GM18873 (cell line): ENCODE results near the gene TRAF3IP3.

ENCODE experiments used
- ATAC-seq: cut with Tn5 transposase; IDR thresholded peaks from one replicate; pipeline ENCODE4 v1.9.1; 2021; ENCODE audit warnings: mild to moderate bottlenecking, moderate library complexity, moderate number of reproducible peaks; ENCODE audit not compliant: unreplicated experiment, low FRiP score

Gene TRAF3IP3

DNA sequence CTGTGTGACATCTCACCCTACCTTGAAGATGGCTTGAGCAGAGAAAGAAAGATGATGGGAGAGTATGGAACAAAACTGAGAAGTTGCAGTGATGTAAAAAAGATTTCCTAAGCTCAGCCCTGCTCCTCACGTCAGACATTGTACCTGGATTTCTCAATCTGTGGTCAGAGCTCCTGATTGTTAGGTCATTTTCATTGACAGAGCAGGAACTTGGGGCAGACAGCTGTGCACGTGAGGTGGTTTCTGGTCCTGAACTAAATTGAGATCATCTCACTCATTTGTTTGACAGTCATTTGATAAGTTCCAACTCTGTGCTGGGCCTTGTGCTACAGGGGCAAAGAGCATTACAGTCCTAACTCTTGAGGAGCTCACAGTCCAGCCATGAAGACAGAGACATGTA, 10.2 kb downstream of the TRAF3IP3 start:
- no peak for ATAC-seq

- no peak for ATAC-seq
Observed at GRCh38 chr1:209767096-209767495, 11.2 kb downstream of the TRAF3IP3 start.

DNA sequence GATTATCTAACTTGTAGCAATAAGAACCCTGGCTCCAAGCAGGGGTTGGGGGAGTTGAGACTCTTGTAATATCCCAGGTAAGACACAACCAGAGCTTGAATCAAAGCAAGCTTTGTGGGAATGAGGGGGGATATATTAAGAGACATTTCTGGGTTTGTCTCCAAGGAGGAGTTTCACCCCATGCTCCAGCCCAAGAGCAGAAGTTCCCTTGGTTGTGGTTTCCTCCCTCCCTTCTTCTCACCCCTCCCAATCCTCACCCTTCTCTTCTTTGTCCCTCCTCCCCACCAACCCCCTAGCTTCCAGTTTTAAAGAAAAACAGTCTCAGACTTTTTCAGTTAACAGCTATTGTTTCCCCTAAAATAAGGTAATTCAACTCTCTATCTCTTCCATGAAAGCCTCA, 11.9 kb downstream of the TRAF3IP3 start:
- ATAC-seq = no peak

GRCh38 chr1:209768354-209768774, 12.5 kb downstream of the TRAF3IP3 start:
- peak; percentile 90 for ATAC-seq

- ATAC-seq = peak; percentile 72
Observed at GRCh38 chr1:209769171-209769904, 13.5 kb downstream of the TRAF3IP3 start.

- ATAC-seq = no peak
Observed at GRCh38 chr1:209769971-209770370, 14.1 kb downstream of the TRAF3IP3 start.

DNA sequence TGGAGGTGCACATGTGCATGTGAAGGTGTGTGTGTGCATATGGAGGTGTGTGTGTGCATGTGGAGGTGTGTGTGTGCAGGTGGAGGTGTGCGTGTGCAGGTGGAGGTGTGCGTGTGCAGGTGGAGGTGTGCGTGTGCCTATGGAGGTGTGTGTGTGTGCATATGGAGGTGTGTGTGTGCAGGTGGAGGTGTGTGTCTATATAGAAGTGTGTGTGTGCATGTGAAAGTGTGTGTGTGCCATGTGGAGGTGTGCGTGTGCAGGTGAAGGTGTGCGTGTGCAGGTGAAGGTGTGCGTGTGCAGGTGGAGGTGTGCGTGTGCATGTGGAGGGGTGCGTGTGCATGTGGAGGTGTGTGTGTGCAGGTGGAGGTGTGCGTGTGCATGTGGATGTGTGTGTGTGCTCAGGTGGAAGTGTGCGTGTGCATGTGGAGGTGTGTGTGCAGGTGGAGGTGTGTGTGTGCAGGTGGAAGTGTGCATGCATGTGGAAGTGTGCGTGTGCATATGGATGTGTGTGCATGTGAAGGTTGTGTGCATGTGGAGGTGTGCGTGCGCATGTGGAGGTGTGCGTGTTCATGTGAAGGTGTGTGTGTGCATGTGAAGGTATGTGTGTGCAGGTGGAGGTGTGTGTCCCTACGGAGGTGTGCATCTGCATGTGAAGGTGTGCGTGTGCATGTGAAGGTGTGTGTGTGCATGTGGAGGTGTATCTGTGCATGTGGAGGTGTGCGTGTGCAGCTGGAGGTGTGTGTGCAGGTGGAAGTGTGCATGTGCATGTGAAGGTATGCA, 15.0 kb downstream of the TRAF3IP3 start:
- ATAC-seq = no peak

DNA sequence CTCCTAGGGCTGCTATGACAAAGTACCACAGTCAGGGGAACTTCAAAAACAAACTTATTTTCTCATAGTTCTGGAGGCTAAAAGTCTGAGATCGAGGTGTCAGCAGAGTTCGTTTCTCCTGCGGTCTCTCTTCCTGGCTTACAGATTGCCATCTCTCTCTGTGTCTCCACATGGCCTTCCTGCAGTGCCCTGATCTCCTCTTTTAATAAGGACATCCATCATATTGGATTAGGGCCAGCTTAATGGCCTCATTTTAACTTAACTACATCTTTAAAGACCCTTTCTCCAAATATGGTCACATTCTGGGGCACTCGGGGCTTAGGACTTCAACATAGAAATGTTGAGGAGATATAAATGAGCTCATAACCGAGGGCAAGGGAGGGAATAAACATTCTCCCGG, 16.3 kb downstream of the TRAF3IP3 start:
- ATAC-seq = no peak

DNA sequence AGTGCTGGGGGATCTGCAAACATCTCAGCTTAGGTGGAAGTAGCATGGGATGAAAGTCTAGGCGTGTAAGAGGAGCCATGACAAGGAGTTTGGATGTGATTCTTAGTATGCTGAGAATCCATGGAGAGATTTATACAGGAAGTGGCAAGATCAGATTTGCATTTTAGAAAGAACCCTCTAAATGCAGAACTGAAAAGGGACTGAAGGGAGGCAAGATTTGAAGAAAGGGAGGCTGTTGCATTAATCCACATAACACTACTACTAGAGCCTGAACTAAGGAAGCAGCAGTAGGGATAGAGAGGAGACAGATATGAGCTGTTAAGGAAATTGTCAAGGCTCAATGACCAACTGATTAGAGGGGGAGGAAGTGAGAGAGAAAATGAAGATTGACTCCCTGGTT, 18.7 kb downstream of the TRAF3IP3 start:
- no peak for ATAC-seq

DNA sequence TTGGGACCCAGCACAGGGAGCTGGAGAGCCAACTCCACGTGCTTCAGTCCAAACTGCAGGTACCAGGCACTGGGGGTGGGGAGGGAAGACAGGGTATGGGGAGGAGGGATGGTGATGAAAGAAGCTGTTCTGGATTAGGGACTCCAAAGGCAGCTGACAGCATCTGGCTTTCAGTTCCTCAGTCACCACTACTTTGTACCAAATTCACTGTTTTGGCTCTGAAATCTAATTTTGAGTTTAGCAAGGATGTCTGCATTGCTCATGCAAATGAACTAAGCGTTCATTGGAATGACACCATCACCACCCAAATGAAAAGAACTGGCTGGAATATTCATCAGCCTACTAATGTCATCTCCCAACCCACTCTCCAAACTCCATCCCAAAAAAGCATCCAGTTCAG, 19.8 kb downstream of the TRAF3IP3 start:
- no peak for ATAC-seq

DNA sequence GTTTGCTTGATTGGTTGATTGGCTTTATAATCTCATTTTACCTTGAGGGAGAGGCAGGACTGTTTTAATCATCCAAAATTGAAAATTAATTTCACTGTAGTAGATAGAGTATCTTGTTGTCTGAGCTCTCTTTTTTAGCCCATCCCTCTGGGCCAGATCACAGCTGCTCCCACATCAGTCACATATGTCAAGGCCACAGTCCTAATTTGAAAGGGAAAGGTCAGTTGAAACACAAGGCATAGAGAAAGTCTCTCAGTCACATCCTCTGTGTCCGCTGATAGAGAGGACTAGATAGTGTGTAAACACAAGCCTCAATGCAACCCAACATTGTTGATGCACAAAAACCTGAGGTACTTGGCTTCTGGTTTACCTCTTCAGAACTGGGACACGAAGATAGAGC, 21.7 kb downstream of the TRAF3IP3 start:
- ATAC-seq = no peak

DNA sequence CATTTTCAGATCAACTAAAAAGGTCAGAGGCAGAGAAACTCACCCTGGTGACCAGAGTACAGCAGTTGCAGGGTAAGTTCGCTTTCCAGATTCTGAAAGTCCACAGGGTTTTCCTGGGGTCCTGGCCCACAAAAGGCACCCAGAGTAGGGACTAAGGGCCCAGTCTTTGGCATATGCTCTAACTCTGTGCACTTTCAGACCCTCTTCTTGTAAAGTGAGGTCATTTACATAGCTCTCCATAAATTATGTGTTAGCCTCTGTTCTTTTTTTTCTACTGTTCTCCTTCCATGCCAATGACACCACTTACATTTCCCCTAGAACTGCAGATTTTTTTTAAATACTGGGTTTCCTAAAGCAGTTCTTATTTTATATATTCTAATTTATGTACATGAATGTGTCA, 22.2 kb downstream of the TRAF3IP3 start:
- ATAC-seq = no peak

DNA sequence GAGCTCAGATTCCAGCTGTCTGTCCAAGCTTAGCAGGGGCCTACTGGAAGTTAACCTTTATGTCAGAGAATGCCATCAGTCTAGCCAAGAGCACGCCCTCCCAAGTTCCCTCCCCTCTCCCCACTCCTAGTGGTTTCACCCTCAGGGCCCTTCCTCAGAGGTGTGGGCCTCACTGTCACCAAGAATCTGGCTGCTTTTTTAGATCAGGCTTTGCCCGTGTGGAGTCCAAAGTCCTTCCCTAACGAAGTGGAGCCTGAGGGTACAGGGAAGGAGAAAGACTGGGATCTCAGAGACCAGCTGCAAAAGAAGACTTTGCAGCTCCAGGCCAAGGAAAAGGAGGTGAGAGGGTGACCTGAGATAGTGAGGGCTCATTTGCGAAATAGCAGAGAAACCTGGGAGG, 24.4 kb downstream of the TRAF3IP3 start:
- no peak for ATAC-seq

GRCh38 chr1:209783386-209783785, 27.5 kb downstream of the TRAF3IP3 start:
- no peak for ATAC-seq

DNA sequence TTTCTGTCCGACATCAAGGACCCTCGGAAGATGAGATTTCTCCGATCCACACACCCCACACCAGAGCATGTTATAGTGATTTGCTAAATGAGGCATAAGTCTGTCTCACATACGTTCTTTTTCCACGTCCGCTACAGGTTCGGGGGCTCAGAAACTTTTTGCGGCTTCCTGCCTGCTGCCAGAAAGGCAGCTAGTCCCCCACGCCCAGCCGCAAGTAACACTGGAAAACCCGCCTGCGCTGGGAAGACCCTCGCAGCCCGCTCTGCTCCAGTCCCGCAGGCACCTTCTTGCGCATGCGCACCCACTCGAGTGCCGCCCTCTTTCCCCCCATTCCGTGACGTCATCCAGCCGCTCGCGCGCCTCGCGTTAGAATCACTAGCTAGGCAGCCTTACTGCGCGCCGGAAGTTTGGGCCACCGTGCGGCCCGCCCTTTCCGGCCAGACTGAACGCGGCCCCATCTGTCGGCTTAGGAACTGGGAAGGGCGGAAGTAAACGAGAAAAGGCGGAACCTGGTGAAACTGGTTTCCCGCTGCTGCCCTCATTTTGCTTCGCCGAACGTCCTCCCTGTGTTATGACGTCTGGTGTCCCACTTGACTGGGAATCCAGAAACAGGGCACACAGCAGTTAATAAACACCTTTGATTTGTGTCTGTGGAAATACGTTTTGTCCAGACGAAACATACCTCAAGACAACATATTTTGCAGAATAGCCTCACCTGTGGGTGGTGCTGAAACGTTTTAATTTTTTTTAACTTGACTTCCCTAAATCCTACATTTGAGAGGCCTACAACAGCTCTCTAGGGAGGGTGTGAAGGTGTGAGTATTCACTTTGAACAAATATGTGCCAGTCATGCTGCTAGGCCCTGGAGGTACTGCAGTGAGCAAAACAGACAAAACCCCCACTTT, 28.7 kb downstream of the TRAF3IP3 start, which contains the start of gene C1orf74:
Gene C1orf74 (minus strand): TSS at position 295 of the 905 bp plus-strand sequence. CDS start 925 bp downstream, outside the sequence.
- ATAC-seq = peak; percentile 92

DNA sequence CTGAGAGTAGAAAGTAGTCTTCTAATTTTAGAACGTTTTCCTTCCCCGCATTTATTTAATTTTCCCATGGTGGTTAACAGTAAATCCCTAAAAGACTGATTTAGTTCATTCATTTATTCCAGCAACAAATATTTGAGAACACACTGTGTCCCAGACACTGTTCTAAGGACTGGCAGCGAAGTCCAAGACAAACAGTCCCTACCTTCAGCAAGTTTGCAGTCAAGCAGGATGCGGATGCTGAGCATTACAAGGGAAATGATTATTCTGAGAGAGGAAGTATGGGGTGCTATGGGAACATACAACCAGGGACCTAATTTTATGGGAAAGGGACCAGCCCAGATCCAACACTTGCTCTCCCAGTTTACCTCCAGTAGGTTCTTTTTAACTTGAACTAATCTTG, 29.7 kb downstream of the TRAF3IP3 start:
- ATAC-seq = no peak

- ATAC-seq = no peak
Observed at GRCh38 chr1:209786146-209786545, 30.3 kb downstream of the TRAF3IP3 start.

GRCh38 chr1:209787551-209787950, 31.7 kb downstream of the TRAF3IP3 start:
- no peak for ATAC-seq

DNA sequence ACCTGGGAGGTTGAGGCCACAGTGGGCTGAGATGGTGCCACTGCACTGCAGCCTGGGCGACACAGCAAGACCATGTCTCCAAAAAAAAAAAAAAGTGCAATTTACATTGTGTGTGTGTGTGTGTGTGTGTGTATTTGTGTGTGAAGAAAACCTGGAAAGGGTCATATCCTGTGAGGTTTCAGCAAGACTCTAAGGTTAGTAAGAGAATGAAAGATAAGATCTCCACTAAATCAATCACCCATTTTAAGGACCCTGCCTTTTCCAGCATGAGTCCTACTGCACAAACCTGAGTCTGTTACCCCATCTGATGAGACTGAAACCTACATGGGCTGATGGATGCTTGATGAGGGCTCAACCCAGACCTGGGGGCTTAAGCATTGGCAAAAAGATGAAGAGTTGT, 33.4 kb downstream of the TRAF3IP3 start:
- no peak for ATAC-seq

DNA sequence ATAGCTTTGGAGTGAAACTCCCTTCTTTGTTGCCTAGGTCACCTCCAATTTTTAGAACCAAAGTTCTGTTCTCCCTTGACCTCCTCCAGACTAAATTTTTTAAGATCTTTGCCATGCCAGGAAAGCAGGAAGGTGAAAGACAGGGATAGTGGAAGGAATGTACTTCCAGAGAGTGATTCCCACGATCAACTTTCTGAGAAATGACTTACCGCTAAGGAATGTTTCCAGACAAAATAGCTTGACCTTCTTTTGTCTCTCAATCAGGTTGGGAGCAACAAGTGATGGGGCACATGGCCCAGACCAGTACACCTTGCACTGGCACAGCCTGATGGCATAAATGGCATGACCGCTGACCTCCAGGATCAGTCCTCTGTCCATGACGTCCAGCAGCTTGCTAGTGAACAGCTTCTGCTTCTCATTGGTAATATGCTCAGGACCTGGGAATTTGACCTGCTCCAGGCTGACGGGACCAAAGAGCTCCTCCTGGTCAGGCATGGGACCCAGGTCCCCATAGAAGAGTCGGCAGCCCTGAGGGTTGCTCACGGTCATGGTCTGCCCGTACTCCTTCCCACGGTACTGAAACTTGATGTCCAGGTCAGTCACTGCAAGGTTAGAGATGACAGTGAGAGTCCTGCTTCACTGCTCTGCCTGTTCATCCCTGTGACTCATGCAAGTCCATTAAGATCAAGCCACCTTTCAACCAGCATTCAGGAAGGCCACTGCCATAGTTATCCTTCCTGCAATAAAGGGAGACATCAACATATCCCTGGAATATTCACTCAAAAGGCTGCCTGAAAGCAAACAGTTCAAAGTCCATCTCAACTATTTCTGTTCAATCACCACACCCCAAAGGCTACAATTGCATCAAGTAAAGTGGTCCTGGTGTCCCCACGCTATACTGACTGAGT, 34.7 kb downstream of the TRAF3IP3 start:
- no peak for ATAC-seq
